Gastrocnemius medialis (tissue), 4 donors: ENCODE results near the gene EPS15.

Source experiments
- CTCF ChIP-seq, 5 experiments: fragments of 450-650 bp in 3 of 5; fragments of 200-600 bp in 2 of 5; sonication (generic) in 2 of 5; IDR thresholded peaks in 4 of 5; conservative IDR thresholded peaks in 1 of 5; 1 replicate in 4 of 5; 2 replicates in 1 of 5; pipeline ENCODE4 v1.5.1; 2016 to 2019; ENCODE audit warnings: antibody characterized with exemption in 5 of 5, mild to moderate bottlenecking in 3 of 5, moderate library complexity in 3 of 5
- POLR2A ChIP-seq, 2 donors: fragments of 450-650 bp; IDR thresholded peaks; one replicate each; pipeline ENCODE4 v1.6.1; 2017; ENCODE audit warnings: antibody characterized with exemption in 2 of 2, mild to moderate bottlenecking in 2 of 2, moderate library complexity in 2 of 2

GRCh38 chr1:51330331-51331201 is 188.5 kb downstream of the EPS15 start, which contains the start of gene TTC39A:
- no peak for TF ChIP-seq CTCF (IDR thresholded peaks at IDR 0.05 in 4 of 5, conservative IDR thresholded peaks at IDR 0.05 in 1 of 5)
- no peak for TF ChIP-seq POLR2A (IDR thresholded peaks at IDR 0.05)
